Measurements from ENCODE around the gene LECT2. TPM values are rescaled to one million over a fixed set of nuclear protein-coding genes. Genes with fewer than 3 reads are reported as not detected.

Gene LECT2
- total RNA-seq, 1 donor from 2014 or later, result not detected

DNA sequence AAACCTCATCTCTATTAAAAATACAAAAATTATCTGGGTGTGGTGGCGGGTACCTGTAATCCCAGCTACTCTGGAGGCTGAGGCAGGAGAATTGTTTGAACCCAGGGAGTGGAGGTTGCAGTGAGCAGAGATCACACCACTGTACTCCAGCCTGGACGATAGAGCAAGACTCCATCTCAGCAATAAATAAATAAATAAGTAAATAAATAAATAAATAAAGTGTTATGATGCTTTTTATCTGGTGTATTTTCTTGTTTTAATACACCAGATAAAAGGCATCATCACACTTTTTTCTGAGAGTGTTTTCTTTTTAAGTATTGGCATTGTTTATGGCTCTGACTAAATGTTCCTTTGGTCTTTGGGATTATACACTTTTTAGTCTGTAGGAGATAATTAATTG lies 24.2 kb upstream of the LECT2 start:
- DNase-seq (ENCODE audit: low spot score), result no peak

DNA sequence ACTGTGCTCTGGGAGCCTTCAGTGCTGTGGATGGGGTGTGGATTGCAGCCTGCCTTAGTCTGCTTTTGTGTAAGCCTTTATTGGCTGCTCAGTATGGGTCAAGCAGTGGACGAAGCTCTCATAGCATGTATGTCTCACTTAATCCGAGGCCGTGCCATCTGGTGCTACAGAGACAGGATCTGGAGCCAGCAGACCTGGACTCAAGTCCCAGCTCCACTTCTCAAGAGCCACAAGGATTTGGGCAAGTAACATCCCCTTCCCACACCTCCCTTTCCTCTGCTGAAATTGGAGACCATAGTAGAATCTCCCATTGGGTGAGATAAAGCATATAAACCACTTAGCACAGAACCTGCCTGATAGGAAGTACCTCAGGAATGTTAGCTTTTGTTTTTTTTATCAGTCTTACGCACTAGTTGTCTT lies 23.4 kb upstream of the LECT2 start:
- DNase-seq (ENCODE audit: low spot score), result no peak

DNA sequence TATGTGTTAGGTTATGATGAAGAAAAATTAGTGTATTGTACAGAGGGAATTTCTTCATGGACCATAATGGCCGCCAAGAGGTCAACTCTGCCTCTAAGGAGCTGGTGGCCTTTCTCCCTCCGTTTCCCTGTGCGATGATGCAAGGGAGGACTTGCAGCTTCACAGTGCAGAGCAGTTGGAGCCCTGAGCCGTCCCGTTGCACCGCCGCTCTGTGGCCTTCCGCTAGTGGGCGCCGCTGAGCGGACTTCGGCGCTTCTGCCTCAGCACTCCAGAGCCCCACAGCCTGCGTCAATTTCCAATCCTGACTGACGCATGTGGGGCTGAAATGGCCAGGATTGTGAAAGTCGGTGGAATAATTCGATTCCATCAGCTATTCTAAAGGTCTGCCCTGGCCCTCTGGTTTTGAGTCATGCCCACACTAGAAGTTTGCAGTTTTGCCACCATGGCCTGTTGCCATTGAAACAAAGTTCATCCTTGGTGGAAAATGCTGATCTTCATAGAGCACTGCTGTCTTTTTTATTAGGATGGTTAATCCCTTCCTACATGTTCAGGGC lies 22.7 kb upstream of the LECT2 start:
- no peak for DNase-seq (ENCODE audit: low spot score)

DNA sequence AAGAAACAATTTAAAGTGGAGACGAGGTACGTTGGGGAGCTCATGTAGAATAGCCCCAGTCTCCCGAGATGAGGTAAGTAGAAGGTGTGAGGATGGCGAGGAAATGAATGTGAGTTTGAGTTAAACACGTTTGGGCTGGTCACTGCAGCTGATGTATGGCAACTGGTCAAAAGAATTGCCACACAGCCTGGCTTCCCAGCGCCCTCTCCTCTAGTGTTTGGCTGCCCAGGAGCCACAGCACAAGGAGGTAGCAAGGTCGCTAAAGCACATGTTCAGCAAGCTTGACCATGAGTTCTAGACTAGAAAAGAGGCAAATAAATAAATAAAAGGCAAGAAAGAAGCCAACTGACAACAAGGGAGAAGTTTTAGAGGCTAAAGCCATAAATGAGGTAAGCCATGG lies 21.4 kb upstream of the LECT2 start:
- no peak for DNase-seq (ENCODE audit: low spot score)

DNA sequence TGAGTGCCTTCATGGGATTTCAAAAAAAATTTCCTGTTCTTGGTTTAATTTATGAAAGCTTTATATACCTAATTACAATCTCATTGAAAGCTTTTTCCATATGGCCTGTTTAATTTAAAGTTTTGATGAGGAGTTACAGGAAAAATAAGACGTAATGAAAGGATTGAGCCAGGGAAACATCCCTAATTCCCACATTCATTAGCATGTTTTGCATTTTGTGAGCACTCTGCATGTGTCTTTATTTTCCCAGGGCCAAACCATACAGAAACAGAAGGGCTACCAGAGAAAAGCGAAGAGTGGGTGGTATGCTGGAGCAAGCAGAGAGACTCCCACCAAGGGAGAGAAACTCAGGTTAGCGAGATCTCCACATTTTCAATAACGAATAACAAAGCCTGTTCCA lies 20.3 kb upstream of the LECT2 start:
- no peak for DNase-seq (ENCODE audit: low spot score)

DNA sequence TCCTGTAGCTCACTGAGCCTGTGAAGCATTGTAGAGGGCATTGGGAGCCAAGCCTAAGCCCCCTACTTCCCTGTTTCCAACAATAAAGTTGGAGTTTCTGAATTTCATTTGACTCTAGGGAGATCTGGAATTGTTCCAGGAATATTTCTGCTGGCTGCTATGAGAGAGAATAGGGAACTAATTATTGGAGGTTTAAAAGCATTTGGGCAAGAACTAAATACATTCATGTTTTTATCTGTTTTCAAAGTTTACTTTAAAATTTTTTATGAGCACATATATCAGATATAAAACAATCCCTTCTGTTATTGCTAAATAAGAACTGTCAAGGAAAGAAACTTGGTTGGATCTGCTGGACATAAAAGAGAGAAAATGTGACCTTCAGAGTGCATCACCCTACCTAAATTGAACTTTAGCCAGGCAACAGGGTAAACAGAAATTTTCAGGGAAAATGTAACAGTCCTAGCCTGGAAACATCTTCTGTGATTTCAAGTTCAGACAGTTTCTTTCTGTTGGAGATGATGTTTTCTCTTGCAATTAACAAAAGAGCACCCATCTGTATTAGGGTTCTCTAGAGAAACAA lies 19.3 kb upstream of the LECT2 start:
- no peak for DNase-seq (ENCODE audit: low spot score)

DNA sequence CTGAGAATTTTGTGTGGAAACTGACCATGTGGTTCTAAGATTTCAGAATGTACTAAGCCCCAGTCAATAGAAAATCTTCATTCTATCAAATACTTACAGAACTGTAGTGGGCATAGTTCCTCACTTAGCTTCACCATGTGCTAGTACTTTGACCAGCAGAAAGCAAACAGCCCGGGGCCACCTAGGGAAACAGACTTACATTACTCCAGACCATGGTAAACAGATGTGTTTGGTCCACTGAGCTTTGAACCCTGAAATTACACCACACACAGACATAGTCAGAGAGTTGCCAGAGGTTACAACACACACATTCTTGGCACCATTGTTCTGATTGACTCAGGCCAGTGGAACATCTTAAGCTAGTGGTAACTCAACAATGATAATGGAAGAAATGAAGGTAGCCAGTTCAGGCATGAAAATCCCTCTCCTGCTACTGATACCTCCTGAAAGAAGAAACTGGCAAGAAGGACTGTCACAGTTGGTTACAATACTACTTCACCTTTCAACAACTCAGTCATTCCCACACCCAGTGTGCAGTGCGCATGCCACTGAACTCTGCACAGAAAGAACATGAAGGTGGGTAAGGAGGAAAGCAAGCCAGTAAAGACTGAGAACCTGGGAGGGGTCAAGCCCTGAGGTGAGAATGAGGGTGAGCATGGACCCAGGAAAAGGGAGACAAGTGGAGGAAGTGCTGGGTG lies 18.7 kb upstream of the LECT2 start:
- DNase-seq (ENCODE audit: low spot score), result no peak

DNA sequence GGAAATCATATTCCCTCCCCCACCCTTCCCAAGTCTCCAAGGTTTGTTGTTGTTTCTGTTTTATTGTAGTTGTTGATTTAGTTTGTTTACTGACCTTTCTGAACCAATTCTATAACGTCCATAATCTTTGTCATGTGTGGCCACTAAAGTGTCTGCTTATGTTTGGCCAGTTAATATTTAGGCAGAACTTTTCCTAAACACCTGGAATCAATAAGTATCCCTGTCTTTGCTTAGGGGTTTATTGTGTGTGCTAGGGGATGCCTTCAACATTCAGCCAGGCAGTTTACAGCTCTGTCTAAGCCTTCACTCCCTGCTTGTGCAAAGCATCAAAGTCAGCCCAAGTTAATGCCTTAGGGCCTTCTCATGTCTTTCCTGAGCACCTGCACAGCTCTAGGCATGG lies 16.9 kb upstream of the LECT2 start:
- DNase-seq (ENCODE audit: low spot score), result no peak

DNA sequence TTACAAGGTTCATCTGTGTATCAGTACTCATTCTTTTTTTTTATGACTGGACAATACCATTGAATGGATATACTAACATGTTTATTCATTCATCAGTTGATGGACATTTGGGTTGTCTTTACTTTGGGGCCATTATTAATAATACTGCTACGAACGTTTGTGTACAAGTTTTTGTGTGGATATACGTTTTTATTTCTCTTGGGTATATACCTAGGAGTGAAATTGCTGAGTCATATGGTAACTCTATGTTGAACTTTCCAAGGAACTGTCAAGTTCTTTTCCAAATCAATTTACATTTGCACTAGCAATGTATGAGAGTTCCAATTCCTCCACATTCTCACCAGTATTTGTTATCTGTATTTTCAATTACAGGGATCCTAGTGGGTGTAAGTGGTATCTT lies 12.0 kb upstream of the LECT2 start:
- DNase-seq (ENCODE audit: low spot score), result no peak

DNA sequence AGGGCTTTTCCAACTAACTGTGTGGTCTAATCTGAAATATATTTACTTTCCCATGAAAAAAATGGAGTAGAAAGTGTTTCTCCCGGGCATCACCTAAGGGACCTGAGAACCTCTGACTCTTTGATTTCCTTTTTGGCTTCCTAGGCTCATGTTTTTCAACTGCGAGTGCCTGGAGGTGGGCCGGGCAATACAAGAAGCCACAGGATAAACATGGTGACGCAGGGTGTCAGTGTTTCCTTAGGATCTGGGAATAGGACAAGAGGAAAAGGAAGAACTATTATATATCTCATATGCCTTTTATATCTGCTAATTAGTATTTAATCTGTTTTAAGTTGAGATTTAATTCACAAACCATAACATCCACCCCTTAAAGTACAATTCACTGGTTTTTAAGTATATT lies 11.4 kb upstream of the LECT2 start:
- no peak for DNase-seq (ENCODE audit: low spot score)

DNA sequence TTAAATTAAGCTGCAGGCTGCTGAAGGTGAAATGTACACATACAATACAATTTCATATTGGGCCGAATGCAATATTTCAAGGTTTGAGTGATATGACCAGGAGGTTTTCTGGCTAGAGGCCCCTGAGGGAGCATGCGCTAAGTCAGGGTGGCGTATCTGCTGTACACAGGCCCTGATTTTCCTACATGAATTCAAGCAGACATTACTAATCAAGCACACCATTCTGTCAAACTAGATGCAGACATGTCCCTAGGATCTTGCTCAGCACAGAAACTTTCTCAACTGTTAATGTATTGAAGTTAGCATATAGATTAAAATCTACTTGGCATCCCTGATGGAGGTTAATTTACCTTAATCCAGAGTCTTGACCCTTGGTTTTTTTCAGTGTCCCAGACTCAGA lies 10.7 kb upstream of the LECT2 start:
- no peak for DNase-seq (ENCODE audit: low spot score)

DNA sequence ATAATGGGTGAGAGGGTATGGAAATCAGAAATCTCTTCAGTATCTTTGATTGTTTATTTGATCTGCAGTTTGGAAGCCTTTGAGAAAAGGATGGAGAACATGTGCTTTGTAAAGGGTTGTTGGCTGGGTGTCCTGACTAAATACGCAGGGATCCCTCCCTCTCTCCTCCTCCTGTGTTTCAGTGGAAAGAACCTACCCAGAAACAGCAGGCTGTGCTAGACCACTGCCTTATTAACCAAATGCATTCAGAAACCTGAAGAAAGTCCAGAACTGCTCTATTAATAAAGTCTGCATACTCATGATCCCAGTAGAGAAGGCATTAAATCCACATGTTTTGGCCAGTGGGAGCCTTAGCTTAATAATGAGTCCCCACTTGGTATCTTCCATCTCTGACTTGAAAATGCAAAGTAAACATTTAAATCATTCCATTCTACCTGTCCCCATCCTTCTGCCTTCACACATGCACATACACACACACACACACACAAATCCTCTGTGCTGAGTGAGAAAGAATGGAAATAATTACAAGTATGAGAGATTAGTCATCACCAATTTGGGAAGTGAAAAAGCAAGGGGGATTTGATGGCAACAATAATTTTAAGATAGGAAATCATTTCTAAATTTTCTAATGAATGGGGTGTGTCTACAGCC lies 10.0 kb upstream of the LECT2 start:
- DNase-seq (ENCODE audit: low spot score), result no peak

DNA sequence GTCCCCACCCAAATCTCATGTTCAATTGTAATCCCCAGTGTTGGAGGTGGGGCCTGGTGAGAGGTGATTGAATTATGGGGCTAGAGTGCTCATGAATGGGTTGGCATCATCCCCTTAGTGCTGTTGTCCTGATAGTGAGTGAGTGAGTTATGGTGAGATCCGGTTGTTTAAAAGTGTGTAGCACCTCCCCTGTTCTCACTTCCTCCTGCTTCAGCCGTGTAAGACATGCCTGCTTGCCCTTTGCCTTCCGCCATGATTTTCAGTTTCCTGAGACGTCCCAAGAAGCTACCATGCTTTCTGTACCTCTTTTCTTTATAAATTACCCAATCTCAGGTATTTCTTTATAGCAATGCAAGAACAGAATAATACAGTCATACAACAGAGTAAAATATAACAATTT lies 742 bp upstream of the LECT2 start:
- no peak for DNase-seq (ENCODE audit: low spot score)

DNA sequence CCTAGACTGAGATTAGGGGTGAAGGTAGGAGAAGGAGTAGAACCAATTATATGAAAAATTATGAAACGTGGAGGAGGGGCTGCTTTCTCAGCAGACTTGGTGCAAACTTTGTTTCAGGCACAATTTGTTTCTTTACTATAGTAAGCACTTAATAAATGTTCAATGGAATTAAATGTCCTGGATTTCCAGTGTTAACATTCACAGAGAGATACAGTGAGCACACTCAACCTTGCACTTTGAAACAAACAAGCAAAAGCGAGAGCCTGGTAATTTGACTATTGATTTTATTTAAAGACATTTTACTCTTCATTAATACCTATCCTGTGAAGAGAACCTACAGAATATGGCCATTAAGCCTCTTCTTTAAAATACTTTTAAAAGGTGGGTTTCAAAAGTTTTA lies 933 bp downstream of the LECT2 start:
- no peak for DNase-seq (ENCODE audit: low spot score)

DNA sequence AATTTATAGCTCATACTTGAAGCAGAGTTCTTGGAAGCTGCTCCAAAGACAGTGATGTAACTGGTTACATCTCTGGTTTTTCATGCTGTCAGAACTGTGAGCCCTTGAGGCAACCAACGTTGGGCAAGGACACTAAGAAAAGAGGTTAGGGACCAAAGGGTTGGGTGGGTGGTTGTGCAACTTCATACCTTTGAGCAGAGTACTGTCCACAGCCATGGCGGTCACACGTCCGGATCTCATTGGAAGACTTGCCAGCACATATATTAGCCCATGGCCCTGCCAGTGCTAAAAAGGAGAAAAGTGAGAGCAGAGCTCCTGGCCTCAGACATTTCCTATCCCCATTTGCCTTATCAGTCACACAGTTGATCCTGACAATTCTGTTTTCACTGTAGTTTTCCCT lies 2.1 kb downstream of the LECT2 start:
- no peak for DNase-seq (ENCODE audit: low spot score)

DNA sequence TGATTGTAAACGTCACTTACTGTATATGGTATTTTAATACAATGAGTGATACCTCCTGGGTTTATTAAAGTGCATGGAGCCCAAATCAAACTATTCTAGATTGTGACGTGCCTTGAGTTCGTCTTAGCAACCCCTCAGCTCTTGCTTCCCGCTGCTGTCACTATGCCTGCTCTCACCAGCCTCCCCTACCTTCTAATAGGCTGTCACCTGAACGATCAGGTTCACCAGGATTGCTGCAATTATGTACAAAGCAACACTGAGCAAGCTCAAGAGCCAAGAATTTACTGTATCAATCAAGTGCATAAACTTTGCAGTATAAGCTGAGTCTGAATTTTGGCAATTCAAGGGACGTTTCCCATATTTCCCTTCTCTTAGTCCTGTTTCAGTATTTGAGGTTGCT lies 3.0 kb downstream of the LECT2 start:
- no peak for DNase-seq (ENCODE audit: low spot score)

DNA sequence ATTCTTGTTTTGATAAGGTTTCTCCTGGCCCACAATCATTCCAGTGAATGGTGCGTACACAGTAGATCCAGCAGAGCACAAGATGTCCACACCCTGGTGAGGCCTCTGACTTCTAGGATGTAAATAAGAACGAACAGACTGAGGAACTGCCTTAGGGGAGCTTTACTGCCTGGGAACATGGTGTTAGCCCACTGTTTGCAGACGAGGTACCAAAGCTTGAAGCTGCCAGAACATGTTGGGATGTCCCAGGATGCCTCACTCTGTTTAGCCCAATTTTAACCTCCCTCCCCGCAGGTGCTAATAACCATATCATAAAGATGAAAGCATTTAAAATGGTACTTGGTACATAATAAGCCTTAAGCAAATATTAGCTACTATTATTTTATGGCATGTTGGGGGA lies 3.5 kb downstream of the LECT2 start:
- DNase-seq (ENCODE audit: low spot score), result no peak

DNA sequence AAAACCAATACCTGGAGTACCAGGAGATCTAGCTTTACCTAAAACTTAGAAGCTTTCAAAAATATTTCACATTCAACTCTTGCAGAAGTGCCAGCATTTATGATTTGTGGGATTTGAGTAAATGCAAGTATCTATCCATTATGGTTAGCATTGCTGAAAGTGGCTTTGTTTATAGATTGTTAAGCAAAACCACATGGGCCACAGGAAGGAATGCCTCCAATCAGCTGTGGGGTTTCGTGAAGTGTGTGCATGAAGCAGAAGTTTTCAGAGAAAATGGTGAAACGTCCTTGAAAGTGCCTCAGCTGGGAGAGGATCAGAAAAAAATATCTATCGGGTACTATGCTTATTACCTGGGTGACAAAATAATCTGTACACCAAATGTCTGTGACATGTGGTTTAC lies 4.2 kb downstream of the LECT2 start:
- no peak for DNase-seq (ENCODE audit: low spot score)

DNA sequence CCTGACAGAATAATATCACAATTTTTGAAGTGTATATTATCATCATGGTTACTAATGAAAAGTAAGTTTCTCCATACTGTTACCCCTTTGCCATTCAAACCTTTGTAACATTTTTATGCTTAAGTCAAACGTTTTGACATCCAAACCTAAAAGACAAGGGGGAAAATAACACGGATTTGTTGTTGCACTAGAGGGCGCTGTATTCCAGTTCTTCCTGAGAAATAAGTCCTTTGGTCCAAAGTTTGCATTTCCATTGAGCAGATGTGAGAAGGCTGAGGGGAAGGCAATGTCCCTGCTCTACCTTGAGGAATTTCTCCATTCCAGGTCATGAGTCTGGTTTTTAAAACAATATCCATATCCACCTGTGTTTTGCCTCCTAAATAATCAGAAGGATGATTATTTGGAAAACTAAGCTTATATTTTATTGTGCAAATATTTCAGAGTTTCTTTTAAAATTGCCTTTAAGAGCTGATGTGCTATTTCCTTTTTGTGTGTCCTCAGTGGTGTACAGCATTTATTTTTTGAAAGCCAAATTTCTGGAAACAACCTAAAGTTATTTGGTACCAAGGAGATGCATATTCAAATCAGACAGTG lies 9.7 kb downstream of the LECT2 start:
- DNase-seq (ENCODE audit: low spot score), result peak; percentile 89

DNA sequence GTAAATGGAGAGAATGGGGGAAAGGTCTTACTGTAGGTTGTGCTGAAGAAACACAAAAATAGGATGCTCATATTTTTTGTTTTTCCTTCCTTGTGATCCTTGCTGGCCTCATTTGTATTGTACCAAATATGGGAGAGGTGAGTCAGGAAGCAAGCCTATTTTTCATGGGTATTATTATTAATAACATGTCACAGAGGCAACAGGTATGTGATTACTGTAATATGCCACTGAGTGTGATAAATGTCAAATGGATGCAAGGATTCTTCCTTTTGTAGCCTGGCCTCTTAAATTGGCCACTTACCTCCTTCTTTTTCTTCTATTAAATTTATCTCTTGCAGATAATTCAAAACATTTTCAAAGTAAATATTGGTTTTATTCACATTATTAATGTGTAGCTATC lies 10.2 kb downstream of the LECT2 start:
- no peak for DNase-seq (ENCODE audit: low spot score)

DNA sequence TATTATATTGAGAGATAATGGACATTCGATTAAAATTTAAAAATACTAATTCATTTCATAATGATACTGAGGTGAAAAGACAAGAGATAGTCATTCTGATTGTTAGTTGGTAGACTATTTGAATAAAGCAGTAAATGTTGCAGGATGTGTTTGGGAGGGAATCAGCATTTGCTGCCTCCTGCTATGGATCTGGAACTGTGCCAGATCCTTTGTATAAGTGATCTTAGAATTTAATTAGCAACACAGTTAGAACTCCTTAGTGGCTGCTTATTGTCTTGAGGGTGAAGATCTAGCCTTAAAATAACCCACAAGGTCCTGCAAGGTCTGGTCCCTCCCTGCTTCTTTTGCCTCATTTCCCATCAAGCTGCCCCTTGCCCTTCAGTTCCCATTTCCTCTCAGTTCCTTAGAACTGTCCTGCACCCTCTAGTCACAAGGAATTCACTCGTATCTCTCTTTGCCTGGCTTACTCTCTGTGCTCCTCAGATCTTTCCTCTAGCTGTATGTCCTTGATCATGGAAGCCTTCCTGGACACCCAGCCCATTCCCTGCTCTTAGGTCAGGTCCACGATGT lies 12.5 kb downstream of the LECT2 start:
- no peak for DNase-seq (ENCODE audit: low spot score)

DNA sequence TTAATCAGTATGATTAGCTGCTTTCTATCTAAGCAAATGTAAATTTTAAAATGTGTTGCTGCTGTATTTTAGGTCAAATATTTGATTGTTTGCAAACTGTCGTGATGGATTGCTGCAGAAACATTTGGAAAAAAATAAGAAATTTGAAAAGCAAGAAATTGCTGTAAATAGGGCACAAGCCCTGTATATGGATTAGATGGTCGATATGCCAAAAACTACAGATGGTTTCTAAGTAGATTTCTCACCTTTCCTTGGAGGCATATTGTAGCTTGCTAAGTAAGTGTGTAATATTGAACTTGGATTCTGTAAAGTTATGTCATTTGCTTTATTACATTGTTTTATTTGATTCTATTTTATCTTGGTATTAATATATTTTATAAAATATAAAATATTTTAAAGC lies 13.1 kb downstream of the LECT2 start:
- DNase-seq (ENCODE audit: low spot score), result no peak

Data from umbilical cord (tissue), 2 donors.